Activated CD4-positive, alpha-beta T cell treated with anti-CD3 and anti-CD28 coated beads for 36 hours (primary cell): Measurements from ENCODE around the gene AOC2. TPM values are rescaled to one million over a fixed set of nuclear protein-coding genes. Genes with fewer than 3 reads are reported as not detected.

Source experiments
- microRNA-seq: library from miRNA; unstranded; fragments of <30 nt; microRNA quantifications from one replicate; pipeline ENCODE4 v1.2.0, GENCODE V29; 2021; ENCODE audit warnings: borderline replicate concordance
- total RNA-seq, 2 experiments: library from RNA; stranded (reverse); gene quantifications; one replicate each; pipeline ENCODE4 v1.2.3, GENCODE V29; 2021

Gene AOC2
- total RNA-seq, 2 experiments from 2014 or later = 1.7 to 1.9 TPM

Small RNAs within 50 kb of the gene (microRNA-seq; reads per million reads assigned to microRNA genes)
- not detected for gene MIR6781

Other genes with a start within 250 kb of the AOC2 start
- gene RETREG3, start 235.2 kb upstream of the AOC2 start, total RNA-seq = 10 to 100 TPM; 28.3 to 30.9 TPM
- gene TUBG1, start 234.9 kb upstream of the AOC2 start, total RNA-seq = 100 to 1,000 TPM in 1 of 2 experiments, 10 to 100 TPM in 1; 76.1 to 102 TPM
- 1 to 10 TPM; 9.0 to 9.2 TPM for gene TUBG2, start 185.3 kb upstream of the AOC2 start, total RNA-seq
- under 1 TPM; 0.73 to 0.97 TPM for gene PLEKHH3, start 167.6 kb upstream of the AOC2 start, total RNA-seq
- gene CCR10, start 162.7 kb upstream of the AOC2 start, total RNA-seq = under 1 TPM; 0.18 to 0.37 TPM
- gene CNTNAP1, start 162.0 kb upstream of the AOC2 start, total RNA-seq = 1 to 10 TPM; 1.2 to 1.4 TPM
- 10 to 100 TPM; 28.6 to 29.5 TPM for gene EZH1, start 99.5 kb upstream of the AOC2 start, total RNA-seq
- gene RAMP2, start 83.4 kb upstream of the AOC2 start, total RNA-seq = not detected
- 10 to 100 TPM; 62.5 to 64.0 TPM for gene VPS25, start 71.1 kb upstream of the AOC2 start, total RNA-seq
- gene WNK4, start 64.0 kb upstream of the AOC2 start, total RNA-seq = under 1 TPM; 0.42 to 0.64 TPM
- 10 to 100 TPM; 30.1 to 31.4 TPM for gene COA3, start 45.9 kb upstream of the AOC2 start, total RNA-seq
- gene CNTD1, start 45.7 kb upstream of the AOC2 start, total RNA-seq = not detected
- 100 to 1,000 TPM in 1 of 2 experiments, 10 to 100 TPM in 1; 69.1 to 101 TPM for gene BECN1, start 20.3 kb upstream of the AOC2 start, total RNA-seq
- gene PSME3, start 11.2 kb upstream of the AOC2 start, total RNA-seq = 100 to 1,000 TPM; 116 to 118 TPM
- 1 to 10 TPM; 1.2 to 2.0 TPM for gene AOC3, start 6.6 kb downstream of the AOC2 start, total RNA-seq
- not detected for gene G6PC1, start 56.2 kb downstream of the AOC2 start, total RNA-seq
- gene AARSD1, start 119.9 kb downstream of the AOC2 start, total RNA-seq = 10 to 100 TPM; 40.8 to 58.6 TPM
- under 1 TPM; 0.21 to 0.90 TPM for gene PTGES3L, start 135.5 kb downstream of the AOC2 start, total RNA-seq
- gene RUNDC1, start 136.0 kb downstream of the AOC2 start, total RNA-seq = 10 to 100 TPM; 12.3 to 12.5 TPM
- 1,000 to 10,000 TPM; 1,703 to 2,161 TPM for gene RPL27, start 153.8 kb downstream of the AOC2 start, total RNA-seq
- gene IFI35, start 162.2 kb downstream of the AOC2 start, total RNA-seq = 10 to 100 TPM; 65.3 to 68.1 TPM
- 10 to 100 TPM; 26.1 to 35.0 TPM for gene VAT1, start 177.8 kb downstream of the AOC2 start, total RNA-seq
- under 1 TPM; 0.05 to 0.16 TPM for gene RND2, start 180.7 kb downstream of the AOC2 start, total RNA-seq